Mucosa of descending colon (tissue), 3 donors: ENCODE measurements around the gene PBX3. TPM values are rescaled to one million over a fixed set of nuclear protein-coding genes. Genes with fewer than 3 reads are reported as not detected.

ENCODE experiments used
- ATAC-seq: fragments of 200-7000 bp; cut with Tn5 transposase; one replicate; pipeline ENCODE4 v1.9.1; 2020; ENCODE audit warnings: mild to moderate bottlenecking, moderate library complexity
- DNase-seq, 3 donors: peaks; one replicate each; pipeline ENCODE4 v3.0.0-alpha.2; 2020
- H3K36me3 ChIP-seq: fragments of 200-600 bp; one replicate; pipeline ENCODE4 v1.8.0; 2021; ENCODE audit warnings: low read depth, mild to moderate bottlenecking
- H3K4me1 ChIP-seq: fragments of 200-600 bp; one replicate; pipeline ENCODE4 v1.8.0; 2021; ENCODE audit warnings: low read depth, mild to moderate bottlenecking
- H3K4me3 ChIP-seq: fragments of 200-600 bp; one replicate; pipeline ENCODE4 v1.8.0; 2021; ENCODE audit warnings: mild to moderate bottlenecking
- H3K9me3 ChIP-seq: fragments of 200-600 bp; one replicate; pipeline ENCODE4 v1.8.0; 2021; ENCODE audit warnings: mild to moderate bottlenecking
- intact Hi-C, 2 donors: fragments of 100-400 bp; cut with DNase I in 1 of 2; cut with micrococcal nuclease in 1 of 2; formaldehyde crosslinking; loops; one replicate each; pipeline versions ENCODE4 v1.11.0 to v1.11.1; 2022; cut with DNase I, micrococcal nuclease
- total RNA-seq, 3 donors: library from RNA; stranded (reverse); fragmentation: NEBNext Ultra II Directional in 2 of 3; extraction: Animal tissue kit (Norgen Biotek cat#: 25700) in 2 of 3; gene quantifications; one replicate each; pipeline versions ENCODE4 v1.2.1 to v1.2.4, GENCODE V29; 2021 to 2023
- TF ChIP-seq, protein P1 (sequence below): fragments of 200-600 bp; IDR thresholded peaks from one replicate; pipeline ENCODE4 v1.8.0; 2022; ENCODE audit warnings: antibody characterized with exemption, mild to moderate bottlenecking
- donor health status: DM: no; HTN: no; CAD: no; lungs with moderate emphysema.
- donor health status: DM: no; HTN: no; CAD: no.
- donor health status: DM: no; HTN: yes; CAD: no.

Gene PBX3
- total RNA-seq, 3 donors from 2014 or later: 11.7 to 71.7 (median 17.4) TPM

- intact Hi-C loops: no loop called here
- peak; percentile 2 to 34 (median 23) for DNase-seq
- H3K9me3 ChIP-seq: no peaks in the 10 kb centered on the region
- TF ChIP-seq, protein P1, sequence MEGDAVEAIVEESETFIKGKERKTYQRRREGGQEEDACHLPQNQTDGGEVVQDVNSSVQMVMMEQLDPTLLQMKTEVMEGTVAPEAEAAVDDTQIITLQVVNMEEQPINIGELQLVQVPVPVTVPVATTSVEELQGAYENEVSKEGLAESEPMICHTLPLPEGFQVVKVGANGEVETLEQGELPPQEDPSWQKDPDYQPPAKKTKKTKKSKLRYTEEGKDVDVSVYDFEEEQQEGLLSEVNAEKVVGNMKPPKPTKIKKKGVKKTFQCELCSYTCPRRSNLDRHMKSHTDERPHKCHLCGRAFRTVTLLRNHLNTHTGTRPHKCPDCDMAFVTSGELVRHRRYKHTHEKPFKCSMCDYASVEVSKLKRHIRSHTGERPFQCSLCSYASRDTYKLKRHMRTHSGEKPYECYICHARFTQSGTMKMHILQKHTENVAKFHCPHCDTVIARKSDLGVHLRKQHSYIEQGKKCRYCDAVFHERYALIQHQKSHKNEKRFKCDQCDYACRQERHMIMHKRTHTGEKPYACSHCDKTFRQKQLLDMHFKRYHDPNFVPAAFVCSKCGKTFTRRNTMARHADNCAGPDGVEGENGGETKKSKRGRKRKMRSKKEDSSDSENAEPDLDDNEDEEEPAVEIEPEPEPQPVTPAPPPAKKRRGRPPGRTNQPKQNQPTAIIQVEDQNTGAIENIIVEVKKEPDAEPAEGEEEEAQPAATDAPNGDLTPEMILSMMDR: no peak
- H3K4me3 ChIP-seq: no peak overlapping the region
- ATAC-seq: peak; percentile 36
- H3K36me3 ChIP-seq: no peaks in the 10 kb centered on the region
- H3K4me1 ChIP-seq: no peaks in the 10 kb centered on the region
Measured at GRCh38 chr9:126000731-126001580, 253.8 kb downstream of the PBX3 start.

- intact Hi-C loops: no loop called here
- Histone ChIP-seq H3K36me3 (no peaks in the 10 kb centered on the region), H3K4me1 (no peaks in the 10 kb centered on the region), H3K9me3 (no peaks in the 10 kb centered on the region), H3K4me3 (no peak overlapping the region)
- ATAC-seq (no peak), DNase-seq (peak in 2 of 3 donors; percentile 4 to 25)
- TF ChIP-seq, protein P1: no peak
Measured at GRCh38 chr9:126001581-126002225, 254.5 kb downstream of the PBX3 start.

GRCh38 chr9:126002476-126003350, 255.5 kb downstream of the PBX3 start:
- ATAC-seq (no peak), DNase-seq (peak in 2 of 3 donors; percentile 7 to 34)
- TF ChIP-seq, protein P1: no peak
- intact Hi-C loops: no loop called here
- H3K9me3 ChIP-seq: no peaks in the 10 kb centered on the region
- H3K4me3 ChIP-seq: no peak overlapping the region
- no peaks in the 10 kb centered on the region for H3K36me3 ChIP-seq
- H3K4me1 ChIP-seq: no peaks in the 10 kb centered on the region

- H3K4me1 ChIP-seq: no peaks in the 10 kb centered on the region
Measured at GRCh38 chr9:126009047-126009446, 261.9 kb downstream of the PBX3 start.

GRCh38 chr9:126014726-126015125, 267.6 kb downstream of the PBX3 start:
- ATAC-seq: no peak
- no peak for DNase-seq
- TF ChIP-seq, protein P1: no peak
- no peaks in the 10 kb centered on the region for H3K36me3 ChIP-seq
- H3K4me1 ChIP-seq: no peaks in the 10 kb centered on the region
- intact Hi-C loops: no loop called here
- H3K9me3 ChIP-seq: no peaks in the 10 kb centered on the region
- no peak overlapping the region for H3K4me3 ChIP-seq

More at GRCh38 chr9:126009047-126009446, 261.9 kb downstream of the PBX3 start:
- no peaks in the 10 kb centered on the region for H3K36me3 ChIP-seq
- ATAC-seq: no peak
- DNase-seq: no peak
- H3K9me3 ChIP-seq: peaks cover 16% of the 10 kb centered on the region
- intact Hi-C loops: no loop called here
- TF ChIP-seq, protein P1: no peak
- no peak overlapping the region for H3K4me3 ChIP-seq
